Suprapubic skin (tissue), 2 donors: ENCODE data around the gene EIF4G3.

Experiments used
- EP300 ChIP-seq: sonication (generic); formaldehyde crosslinking; IDR thresholded peaks from one replicate; pipeline ENCODE4 v1.6.1; 2017; ENCODE audit warnings: antibody characterized with exemption
- POLR2A ChIP-seq, 2 donors: fragments of 450-650 bp; IDR thresholded peaks; one replicate each; pipeline ENCODE4 v1.6.1; 2017; ENCODE audit warnings: antibody characterized with exemption in 2 of 2, mild to moderate bottlenecking in 2 of 2, moderate library complexity in 2 of 2

- TF ChIP-seq EP300, result no peak
- TF ChIP-seq POLR2A (IDR thresholded peaks at IDR 0.05), result no peak
Measured at GRCh38 chr1:21165646-21166045, 11.1 kb downstream of the EIF4G3 start.
